Peyer's patch (tissue), 4 donors: ENCODE measurements around the gene CFAP73. TPM values are rescaled to one million over a fixed set of nuclear protein-coding genes. Genes with fewer than 3 reads are reported as not detected.

ENCODE experiments used
- DNase-seq, 3 donors: peaks; one replicate each; pipeline ENCODE4 v3.0.0-alpha.2; 2017 to 2019
- H3K27ac ChIP-seq, 4 donors: fragments of 200-600 bp; sonication (generic); one replicate each; pipeline ENCODE4 v1.5.1; 2016 to 2019
- H3K27me3 ChIP-seq, 2 donors: fragments of 200-600 bp; sonication (generic); one replicate each; pipeline ENCODE4 v1.5.1; 2019
- H3K36me3 ChIP-seq, 3 donors: fragments of 200-600 bp; sonication (generic); one replicate each; pipeline ENCODE4 v1.5.1; 2016 to 2019
- H3K4me1 ChIP-seq, 4 donors: fragments of 200-600 bp; sonication (generic); one replicate each; pipeline ENCODE4 v1.5.1; 2016 to 2019
- H3K4me3 ChIP-seq, 4 donors: fragments of 200-600 bp; sonication (generic); 1 replicate in 3 of 4; 2 replicates in 1 of 4; pipeline ENCODE4 v1.5.1; 2016 to 2019; ENCODE audit warnings: mild to moderate bottlenecking in 1 of 4
- H3K9me3 ChIP-seq, 4 donors: fragments of 200-600 bp; sonication (generic); one replicate each; pipeline ENCODE4 v1.5.1; 2016 to 2019; ENCODE audit warnings: mild to moderate bottlenecking in 1 of 4
- POLR2A ChIP-seq, 2 donors: fragments of 450-650 bp; IDR thresholded peaks; one replicate each; pipeline ENCODE4 v1.5.1; 2017; ENCODE audit warnings: antibody characterized with exemption in 2 of 2, mild to moderate bottlenecking in 2 of 2, moderate library complexity in 2 of 2
- total RNA-seq, 4 donors: library from RNA; depleted of rRNA; stranded (reverse); fragments of >200 nt; gene quantifications; one replicate each; pipeline ENCODE4 v1.1.0, GENCODE V29; 2016
- TF ChIP-seq, protein P1 (sequence below), 6 experiments: fragments of 450-650 bp in 4 of 6; fragments of 200-600 bp in 2 of 6; sonication (generic) in 1 of 6; IDR thresholded peaks; one replicate each; pipeline ENCODE4 v1.5.1; 2017 to 2019; ENCODE audit warnings: antibody characterized with exemption in 6 of 6, mild to moderate bottlenecking in 3 of 6, moderate library complexity in 1 of 6

Gene CFAP73
- total RNA-seq, 4 donors from 2014 or later: not detected

DNA sequence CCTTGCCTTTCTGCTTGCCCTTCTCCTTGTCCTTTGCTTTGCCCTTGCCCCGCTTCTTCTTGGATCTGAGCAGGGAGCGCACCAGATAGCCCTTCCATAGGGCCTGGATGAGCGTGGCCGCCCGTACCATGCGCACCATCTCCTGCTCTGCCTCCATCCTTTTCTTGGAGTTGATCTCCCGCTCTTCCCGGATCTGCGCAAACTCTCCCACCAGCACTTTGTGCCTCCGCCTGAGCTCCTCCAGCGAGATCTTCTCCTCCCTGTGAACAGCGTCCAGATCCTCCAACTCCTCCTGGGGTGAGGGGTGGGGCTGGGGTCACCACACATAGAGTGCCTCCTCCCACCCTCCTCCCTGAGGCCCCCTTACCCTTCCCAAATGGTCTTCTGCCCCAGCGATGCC is 46.1 kb downstream of the CFAP73 start:
- no peaks in the 10 kb centered on the region for H3K9me3 ChIP-seq
- no peaks in the 10 kb centered on the region for H3K4me1 ChIP-seq
- no peak overlapping the region for H3K27ac ChIP-seq
- no peak for DNase-seq
- TF ChIP-seq POLR2A (IDR thresholded peaks at IDR 0.05): no peak
- TF ChIP-seq, protein P1, sequence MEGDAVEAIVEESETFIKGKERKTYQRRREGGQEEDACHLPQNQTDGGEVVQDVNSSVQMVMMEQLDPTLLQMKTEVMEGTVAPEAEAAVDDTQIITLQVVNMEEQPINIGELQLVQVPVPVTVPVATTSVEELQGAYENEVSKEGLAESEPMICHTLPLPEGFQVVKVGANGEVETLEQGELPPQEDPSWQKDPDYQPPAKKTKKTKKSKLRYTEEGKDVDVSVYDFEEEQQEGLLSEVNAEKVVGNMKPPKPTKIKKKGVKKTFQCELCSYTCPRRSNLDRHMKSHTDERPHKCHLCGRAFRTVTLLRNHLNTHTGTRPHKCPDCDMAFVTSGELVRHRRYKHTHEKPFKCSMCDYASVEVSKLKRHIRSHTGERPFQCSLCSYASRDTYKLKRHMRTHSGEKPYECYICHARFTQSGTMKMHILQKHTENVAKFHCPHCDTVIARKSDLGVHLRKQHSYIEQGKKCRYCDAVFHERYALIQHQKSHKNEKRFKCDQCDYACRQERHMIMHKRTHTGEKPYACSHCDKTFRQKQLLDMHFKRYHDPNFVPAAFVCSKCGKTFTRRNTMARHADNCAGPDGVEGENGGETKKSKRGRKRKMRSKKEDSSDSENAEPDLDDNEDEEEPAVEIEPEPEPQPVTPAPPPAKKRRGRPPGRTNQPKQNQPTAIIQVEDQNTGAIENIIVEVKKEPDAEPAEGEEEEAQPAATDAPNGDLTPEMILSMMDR (IDR thresholded peaks at IDR 0.05): no peak
- H3K36me3 ChIP-seq: peaks cover 0 to 23% (median 0%) of the 10 kb centered on the region in 3 donors
- no peaks in the 10 kb centered on the region for H3K27me3 ChIP-seq
- H3K4me3 ChIP-seq: no peak overlapping the region

DNA sequence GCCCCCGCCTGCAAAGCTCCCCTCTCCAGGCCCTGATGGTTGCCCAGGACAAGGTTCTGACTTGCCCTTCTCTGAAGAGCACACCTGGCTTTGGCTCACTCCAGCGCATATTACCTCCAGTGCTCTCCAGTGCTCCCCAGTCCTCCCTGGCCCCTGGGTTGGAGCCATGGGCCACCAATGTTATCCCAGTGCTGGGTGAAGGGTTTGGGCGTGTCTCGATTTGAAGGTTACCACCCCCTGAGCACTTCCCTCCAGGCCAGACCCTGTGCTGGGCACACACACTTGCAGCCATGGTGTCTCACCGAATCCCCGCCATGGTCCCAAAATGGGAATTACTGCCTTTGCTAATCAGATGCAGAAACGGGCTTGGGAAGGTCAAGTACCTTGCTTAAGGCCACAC is 47.1 kb downstream of the CFAP73 start:
- H3K36me3 ChIP-seq: peaks cover 0 to 13% (median 0%) of the 10 kb centered on the region in 3 donors
- DNase-seq: no peak
- TF ChIP-seq POLR2A (IDR thresholded peaks at IDR 0.05): no peak
- TF ChIP-seq, protein P1 (IDR thresholded peaks at IDR 0.05): no peak

DNA sequence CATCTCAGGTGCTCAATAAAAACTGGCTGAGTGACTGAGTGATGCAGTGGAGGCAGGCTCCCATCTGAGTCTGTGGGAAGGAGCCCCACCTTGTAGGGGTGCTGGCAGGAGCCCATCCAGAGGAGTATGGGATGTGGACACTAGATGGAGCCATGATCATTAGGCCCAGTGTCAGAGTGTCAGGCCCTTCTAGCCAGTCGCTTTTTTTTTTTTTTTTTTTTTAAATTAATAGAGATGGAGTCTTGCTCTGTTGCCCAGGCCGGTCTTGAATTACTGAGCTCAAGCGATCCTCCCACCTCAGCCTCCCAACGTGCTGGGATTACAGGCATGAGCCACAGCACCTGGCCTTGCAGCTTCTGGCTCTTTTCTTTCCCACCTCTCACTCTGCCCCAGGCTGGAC is 47.5 kb downstream of the CFAP73 start:
- no peaks in the 10 kb centered on the region for H3K4me1 ChIP-seq
- TF ChIP-seq, protein P1 (IDR thresholded peaks at IDR 0.05): peak; percentile 14 to 73 (median 63)
- TF ChIP-seq POLR2A (IDR thresholded peaks at IDR 0.05): no peak
- peaks cover 0 to 9% (median 0%) of the 10 kb centered on the region in 3 donors for H3K36me3 ChIP-seq
- H3K27me3 ChIP-seq: no peaks in the 10 kb centered on the region
- peak; percentile 66 to 85 (median 69) for DNase-seq
- no peak overlapping the region for H3K4me3 ChIP-seq
- no peak overlapping the region for H3K27ac ChIP-seq
- no peaks in the 10 kb centered on the region for H3K9me3 ChIP-seq

More for the DNA sequence above, 47.1 kb downstream of the CFAP73 start:
- Histone ChIP-seq H3K4me3 (no peak overlapping the region), H3K27ac (no peak overlapping the region), H3K9me3 (no peaks in the 10 kb centered on the region), H3K27me3 (no peaks in the 10 kb centered on the region), H3K4me1 (no peaks in the 10 kb centered on the region)

DNA sequence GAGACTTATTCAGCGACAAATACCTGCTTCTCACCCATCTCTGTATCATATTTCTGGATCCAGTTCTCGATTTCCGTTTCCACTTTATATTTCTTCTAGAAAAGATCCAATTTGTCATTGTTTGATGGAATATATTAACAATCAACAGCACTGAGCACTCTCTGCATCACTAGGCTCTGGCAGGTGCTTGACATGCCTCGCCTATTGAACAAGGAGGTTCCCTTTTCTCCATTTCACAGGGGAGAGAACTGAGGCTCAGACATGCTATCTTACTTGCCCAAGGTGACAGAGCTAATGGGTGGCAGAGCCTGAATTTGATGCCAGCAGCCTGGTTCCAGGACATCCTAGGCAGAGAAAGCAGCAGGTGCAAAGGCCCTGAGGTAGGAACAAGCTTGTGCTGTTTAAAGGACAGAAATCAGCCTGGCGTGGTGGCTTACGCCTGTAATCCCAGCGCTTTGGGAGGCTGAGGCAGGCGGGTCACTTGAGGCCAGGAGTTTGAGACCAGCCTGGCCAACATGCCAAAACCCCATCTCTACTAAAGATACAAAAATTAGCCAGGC is 48.1 kb downstream of the CFAP73 start:
- no peak overlapping the region for H3K4me3 ChIP-seq
- H3K27ac ChIP-seq: no peak overlapping the region
- TF ChIP-seq, protein P1 (IDR thresholded peaks at IDR 0.05): no peak
- TF ChIP-seq POLR2A (IDR thresholded peaks at IDR 0.05): no peak

DNA sequence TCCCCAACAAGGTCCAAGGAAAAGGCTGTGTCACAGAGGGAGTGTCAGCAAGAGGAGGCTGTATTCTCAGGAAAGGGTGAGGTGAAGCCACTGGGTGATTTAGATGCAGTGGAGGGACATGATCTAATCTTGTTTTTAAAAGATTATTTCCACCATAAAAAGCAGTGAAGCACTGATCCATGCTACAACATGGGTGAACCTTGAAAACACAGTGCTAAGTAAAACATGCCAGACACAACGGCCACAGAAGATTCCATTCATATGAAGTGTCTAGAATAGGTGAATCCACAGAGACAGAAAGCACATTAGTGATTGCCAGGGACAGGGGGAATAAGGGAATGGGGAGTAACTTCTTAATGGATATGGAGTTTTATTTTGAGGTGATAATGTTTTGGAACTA is 48.8 kb downstream of the CFAP73 start:
- no peaks in the 10 kb centered on the region for H3K9me3 ChIP-seq
- H3K27ac ChIP-seq: no peak overlapping the region
- H3K36me3 ChIP-seq: no peaks in the 10 kb centered on the region
- no peaks in the 10 kb centered on the region for H3K4me1 ChIP-seq
- H3K27me3 ChIP-seq: no peaks in the 10 kb centered on the region
- no peak for TF ChIP-seq POLR2A (IDR thresholded peaks at IDR 0.05)
- TF ChIP-seq, protein P1 (IDR thresholded peaks at IDR 0.05): no peak
- H3K4me3 ChIP-seq: no peak overlapping the region
- DNase-seq: no peak

More for the DNA sequence above, 48.1 kb downstream of the CFAP73 start:
- peaks cover 0 to 3% (median 0%) of the 10 kb centered on the region in 3 donors for H3K36me3 ChIP-seq
- H3K4me1 ChIP-seq: no peaks in the 10 kb centered on the region
- H3K27me3 ChIP-seq: no peaks in the 10 kb centered on the region
- no peaks in the 10 kb centered on the region for H3K9me3 ChIP-seq
- no peak for DNase-seq
